COLO829 (cell line): ENCODE data around the gene ANAPC13.

Experiments
- DNase-seq: peaks from one replicate; pipeline ENCODE4 v3.0.0; 2012; ENCODE audit warnings: low spot score

The ANAPC13 gene

DNA sequence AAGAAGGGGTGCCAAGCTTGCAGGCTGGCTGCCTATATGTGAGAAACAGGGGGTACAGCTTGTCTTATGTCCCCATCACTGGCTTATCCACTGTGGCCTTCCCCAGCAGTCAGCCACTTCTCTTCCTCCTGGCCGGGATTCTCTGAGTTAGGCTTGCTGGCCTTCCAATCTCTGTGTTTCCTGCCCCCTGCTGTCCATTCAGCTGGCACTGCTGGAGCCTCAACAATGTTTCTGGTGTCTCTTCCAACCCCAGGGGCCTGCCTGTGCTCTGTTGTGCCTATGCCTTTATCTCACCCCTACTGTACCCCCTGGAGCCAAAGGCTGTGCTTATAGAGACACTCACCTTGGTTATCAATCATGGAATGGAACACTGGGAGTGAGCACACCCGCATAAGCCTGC, 36.5 kb downstream of the ANAPC13 start:
- no peak for DNase-seq

DNA sequence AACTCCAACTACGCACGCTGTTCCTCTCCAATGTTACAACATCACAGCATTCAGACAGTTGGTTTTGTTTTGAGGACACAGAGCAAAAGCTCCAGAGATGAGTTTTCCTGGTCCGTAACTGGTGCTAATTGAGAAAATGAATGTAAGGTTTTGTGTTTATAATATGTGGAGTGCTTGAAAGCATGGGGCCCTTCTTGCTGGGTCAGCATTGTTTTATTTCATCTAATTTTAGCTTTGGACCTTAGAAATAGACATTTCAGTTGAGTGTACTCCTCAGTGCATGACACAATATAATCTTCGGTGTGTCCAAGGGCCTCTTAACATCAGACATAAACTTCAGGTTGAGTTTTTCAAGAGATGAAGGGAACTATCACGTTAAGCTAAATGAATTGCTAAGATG, 37.1 kb downstream of the ANAPC13 start:
- no peak for DNase-seq

DNA sequence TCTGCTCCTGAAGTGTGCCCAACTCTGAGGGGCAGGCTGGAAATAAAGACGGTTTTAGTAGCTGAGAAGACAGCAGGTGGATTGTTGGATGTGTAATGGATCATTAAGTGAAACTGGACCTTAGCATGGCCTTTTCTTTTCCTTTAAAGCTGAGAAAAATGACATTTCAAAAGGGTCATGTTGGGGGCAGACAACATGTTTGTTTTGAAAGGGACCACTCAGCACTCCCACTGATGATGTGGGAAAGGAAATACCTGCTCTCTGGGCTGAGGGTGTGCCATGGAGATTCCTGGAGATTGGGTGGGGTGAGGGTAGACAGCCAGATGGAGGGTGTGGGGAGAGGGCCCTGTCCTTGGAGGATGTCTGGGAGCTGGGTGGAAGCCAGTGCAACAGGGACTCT, 38.4 kb downstream of the ANAPC13 start:
- no peak for DNase-seq

DNA sequence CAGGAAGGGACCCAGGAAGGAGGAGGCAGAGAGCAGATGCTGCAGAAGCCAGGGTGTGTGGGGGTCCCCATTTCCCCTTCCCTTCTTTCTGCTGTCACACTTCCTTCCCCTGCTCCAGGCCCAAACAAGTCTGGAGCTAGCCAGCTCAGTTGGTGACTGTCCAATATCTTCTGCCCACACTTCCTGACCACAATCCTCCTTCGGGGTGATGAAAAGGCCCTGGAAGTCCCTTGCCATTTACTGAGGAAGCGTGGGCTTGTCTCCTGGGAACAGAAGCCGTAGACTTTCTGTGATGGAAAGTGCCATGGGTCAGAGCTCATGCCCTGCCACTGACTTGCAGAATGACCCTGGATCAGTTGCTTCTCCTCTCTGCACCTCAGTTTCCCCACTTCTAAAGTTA, 39.0 kb downstream of the ANAPC13 start:
- DNase-seq, result peak; percentile 39

DNA sequence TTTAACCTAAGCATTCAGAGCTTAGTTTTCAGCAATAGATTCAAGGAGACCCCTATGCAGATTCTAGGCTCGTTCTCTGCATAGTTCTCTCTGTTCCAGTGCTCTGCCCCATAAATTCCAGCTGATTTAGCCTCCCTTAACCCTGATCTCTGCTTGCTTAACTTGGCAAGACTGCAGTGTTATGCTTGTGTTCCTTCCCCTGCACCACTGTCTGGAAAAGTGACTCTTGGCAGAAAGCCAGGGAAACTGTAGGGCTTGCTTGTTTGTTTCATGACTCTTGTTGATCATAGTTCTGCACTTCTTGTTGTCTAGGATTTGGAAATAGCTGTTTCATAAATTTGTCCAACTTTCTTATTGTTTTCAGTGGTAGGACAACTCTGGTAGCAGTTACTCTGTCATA, 40.1 kb downstream of the ANAPC13 start:
- no peak for DNase-seq

DNA sequence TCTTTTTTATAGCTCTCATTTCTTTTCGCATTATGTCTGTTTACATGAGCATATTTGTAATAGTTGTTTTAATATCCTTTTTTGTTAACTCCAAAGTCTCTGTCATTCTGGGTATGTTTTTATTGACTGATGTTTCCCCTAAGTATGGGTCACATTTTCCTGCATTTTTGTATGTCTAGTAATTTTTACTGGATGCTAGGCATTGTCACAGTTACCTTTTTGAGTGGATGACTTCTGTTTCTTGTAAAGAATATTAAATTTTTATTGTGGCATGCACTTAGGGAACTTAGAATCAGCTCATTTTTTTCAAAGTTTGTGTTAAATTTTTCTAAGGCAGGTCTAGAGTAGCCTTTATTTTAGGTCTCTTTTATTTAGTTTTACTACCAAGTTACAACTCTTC, 40.7 kb downstream of the ANAPC13 start:
- no peak for DNase-seq

DNA sequence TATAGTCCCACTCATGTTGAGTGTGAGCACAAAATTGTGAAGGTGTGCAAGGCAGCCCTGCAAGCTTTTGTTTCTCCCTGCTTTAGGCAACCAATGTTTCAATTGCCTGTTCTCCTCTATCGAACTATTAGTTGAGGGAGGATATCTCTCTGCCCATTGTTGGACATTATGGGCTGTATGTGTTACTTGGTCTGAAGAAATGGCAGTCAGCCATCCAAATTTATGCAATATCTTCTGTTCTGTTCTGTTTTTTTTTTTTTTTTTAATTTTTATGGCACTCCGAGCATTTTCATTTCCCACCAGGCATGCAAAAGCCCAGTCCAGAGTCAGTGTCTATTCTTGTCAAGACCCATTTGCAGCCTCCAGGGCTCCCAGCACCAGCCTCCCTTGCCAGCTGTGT, 44.0 kb downstream of the ANAPC13 start:
- DNase-seq, result no peak

DNA sequence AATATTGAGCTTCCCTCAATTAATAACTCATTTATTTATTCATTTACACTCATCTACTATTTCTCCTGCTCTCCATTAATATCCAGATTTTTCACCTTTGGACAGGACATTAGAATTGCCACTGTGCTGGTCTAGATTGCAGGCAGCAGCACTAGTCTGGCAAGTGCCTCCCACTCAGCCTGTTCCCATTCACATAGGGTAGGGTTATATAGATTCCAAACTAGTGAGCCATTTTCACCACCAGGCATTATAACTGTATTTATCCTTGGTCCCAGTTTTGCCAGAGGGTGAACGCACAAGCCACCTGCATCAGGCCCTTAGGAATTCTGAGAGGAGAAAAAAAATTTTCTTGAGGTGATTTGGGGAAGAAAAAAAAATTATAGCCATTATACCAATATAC, 44.5 kb downstream of the ANAPC13 start:
- no peak for DNase-seq

DNA sequence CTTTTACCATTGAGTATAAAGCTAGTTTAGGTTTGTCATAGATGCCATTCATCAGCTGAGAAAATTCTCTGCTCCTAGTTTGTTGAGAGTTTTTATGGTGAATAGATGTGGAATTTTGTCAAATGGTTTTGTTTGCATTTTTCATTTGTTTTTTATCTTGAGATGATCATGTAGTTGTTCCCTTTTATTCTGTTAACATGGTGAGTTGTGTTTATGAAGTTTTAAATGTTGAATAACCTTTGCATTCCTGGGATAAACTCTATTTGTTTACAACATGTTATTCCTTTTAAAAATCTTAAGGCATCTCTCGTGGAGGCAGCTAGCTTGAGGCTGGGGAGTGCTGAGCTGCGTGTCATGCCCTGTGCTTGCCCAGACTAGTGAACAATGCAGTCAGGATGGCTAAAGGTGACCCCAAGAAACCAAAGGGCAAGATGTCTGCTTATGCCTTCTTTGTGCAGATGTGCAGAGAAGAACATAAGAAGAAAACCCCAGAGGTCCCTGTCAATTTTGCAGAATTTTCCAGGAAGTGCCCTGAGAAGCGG, 48.5 kb downstream of the ANAPC13 start:
- no peak for DNase-seq

DNA sequence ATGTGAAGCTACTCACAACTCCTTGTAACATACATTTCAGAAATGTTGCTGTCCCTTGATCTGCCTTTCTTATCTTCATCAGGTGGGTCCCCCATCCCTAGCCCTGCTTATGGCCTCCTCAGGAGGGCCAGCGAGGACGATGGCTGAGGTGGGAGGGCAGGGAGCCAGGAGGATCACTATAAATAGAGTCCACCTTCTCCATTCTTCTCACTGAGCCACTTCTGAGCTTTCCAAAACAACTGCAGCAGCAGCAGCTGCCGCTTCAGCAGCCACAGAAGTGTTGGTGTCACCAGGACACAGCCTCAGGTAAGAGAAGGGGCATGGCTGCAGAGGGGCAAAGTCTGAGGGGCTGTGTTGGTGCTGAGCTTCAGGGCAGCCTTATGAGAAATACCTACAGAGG, 53.5 kb downstream of the ANAPC13 start:
- no peak for DNase-seq

DNA sequence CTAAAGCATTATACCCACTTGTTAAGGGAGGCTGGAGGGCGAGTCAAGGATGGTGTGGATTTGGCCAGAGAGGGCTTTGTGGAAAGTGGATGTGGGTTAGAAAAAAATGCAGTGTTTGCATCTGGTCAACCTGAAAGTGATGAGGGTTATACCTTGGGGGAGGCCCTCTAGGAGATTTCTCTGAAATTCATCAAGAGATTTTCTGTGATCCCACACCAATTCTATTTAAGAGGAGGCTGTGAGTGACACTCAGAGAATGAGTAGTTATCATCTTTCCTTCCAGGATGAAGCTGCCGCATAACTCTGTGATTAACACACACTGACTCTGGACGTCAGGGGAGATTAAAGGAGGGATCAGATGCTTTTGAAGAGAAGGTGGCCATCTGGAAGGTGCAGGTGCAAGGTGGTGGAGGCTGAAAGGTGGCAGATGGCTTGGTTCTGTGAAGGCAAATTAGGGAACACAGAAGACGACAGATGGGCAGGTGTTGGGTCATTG, 54.8 kb downstream of the ANAPC13 start:
- no peak for DNase-seq

DNA sequence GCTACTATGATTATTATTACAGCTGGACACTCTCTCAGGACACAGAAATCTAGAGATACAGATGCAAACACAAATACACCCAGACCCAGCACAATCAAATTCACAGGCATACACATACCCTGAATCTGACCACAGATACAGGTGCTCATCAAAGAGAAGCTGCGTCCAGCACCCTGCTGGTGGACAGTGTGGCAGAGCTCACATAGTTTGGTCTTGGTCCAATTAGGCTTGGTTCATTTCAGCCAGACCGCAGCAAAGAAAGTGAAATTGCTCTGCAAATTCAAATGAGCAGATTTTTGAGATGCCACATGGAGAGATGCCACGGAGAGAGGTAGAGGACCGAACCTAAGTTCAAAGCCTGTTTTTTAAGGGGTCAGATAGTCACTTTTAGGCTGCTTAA, 55.6 kb downstream of the ANAPC13 start:
- no peak for DNase-seq

DNA sequence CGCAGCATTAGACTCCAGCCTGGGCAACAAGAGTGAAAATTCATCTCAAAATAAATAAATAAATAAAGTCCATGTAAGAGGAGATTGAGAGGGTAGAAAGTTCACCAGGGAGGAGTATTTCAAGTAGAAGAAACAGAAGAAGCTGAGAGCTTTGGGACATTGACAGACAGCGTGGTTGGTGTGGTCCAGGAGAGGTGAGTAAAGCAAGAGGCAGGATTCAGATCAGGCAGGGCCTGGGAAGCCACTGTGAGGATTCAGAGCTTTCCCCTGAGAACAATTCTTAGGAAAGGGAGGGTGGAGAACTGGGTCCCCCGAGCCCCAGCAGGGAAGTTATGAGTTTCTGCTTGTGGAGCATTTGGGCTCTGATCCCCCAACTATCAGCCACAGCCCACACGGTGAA, 57.4 kb downstream of the ANAPC13 start:
- DNase-seq, result no peak
